GM19452 (cell line): Measurements from ENCODE around the gene MYBPH.

Source experiments
- ATAC-seq: cut with Tn5 transposase; IDR thresholded peaks from one replicate; pipeline ENCODE4 v1.9.1; 2021; ENCODE audit not compliant: unreplicated experiment

The MYBPH gene

GRCh38 chr1:203201516-203202205 lies 26.0 kb upstream of the MYBPH start:
- no peak for ATAC-seq

GRCh38 chr1:203200916-203201315 lies 25.3 kb upstream of the MYBPH start:
- no peak for ATAC-seq

GRCh38 chr1:203199816-203200571 lies 24.4 kb upstream of the MYBPH start:
- no peak for ATAC-seq

- ATAC-seq = no peak
Observed at GRCh38 chr1:203199481-203199815, 23.8 kb upstream of the MYBPH start.

GRCh38 chr1:203199002-203199401 lies 23.4 kb upstream of the MYBPH start:
- no peak for ATAC-seq

GRCh38 chr1:203197625-203198024 lies 22.0 kb upstream of the MYBPH start:
- ATAC-seq = no peak

GRCh38 chr1:203196371-203196770 lies 20.7 kb upstream of the MYBPH start:
- no peak for ATAC-seq

GRCh38 chr1:203190949-203191348 lies 15.3 kb upstream of the MYBPH start:
- no peak for ATAC-seq

- no peak for ATAC-seq
Observed at GRCh38 chr1:203189951-203190352, 14.3 kb upstream of the MYBPH start.

- no peak for ATAC-seq
Observed at GRCh38 chr1:203188686-203189232, 13.1 kb upstream of the MYBPH start.

- no peak for ATAC-seq
Observed at GRCh38 chr1:203187689-203188264, 12.2 kb upstream of the MYBPH start.

- no peak for ATAC-seq
Observed at GRCh38 chr1:203187304-203187685, 11.7 kb upstream of the MYBPH start.

- no peak for ATAC-seq
Observed at GRCh38 chr1:203186446-203187303, 11.0 kb upstream of the MYBPH start, which contains the start of gene CHI3L1. CHI3L1 (minus strand) TSS chr1:203186704; CDS start chr1:203186623, 81 bp downstream.

- ATAC-seq = no peak
Observed at GRCh38 chr1:203186091-203186445, 10.4 kb upstream of the MYBPH start.

- no peak for ATAC-seq
Observed at GRCh38 chr1:203185585-203185984, 10.0 kb upstream of the MYBPH start.

GRCh38 chr1:203185061-203185461 lies 9.4 kb upstream of the MYBPH start:
- no peak for ATAC-seq

- no peak for ATAC-seq
Observed at GRCh38 chr1:203184467-203184866, 8.8 kb upstream of the MYBPH start.

GRCh38 chr1:203183828-203184227 lies 8.2 kb upstream of the MYBPH start:
- no peak for ATAC-seq

GRCh38 chr1:203182387-203182953 lies 6.8 kb upstream of the MYBPH start:
- no peak for ATAC-seq

GRCh38 chr1:203181586-203182386 lies 6.2 kb upstream of the MYBPH start:
- ATAC-seq = no peak
